ENCODE measurements around the gene OTUB2.

GRCh38 chr14:94088516-94088915 is 62.4 kb downstream of the OTUB2 start:
- TF ChIP-seq POLR2AphosphoS5 (IDR thresholded peaks at IDR 0.05) (no peak), CTCF (IDR thresholded peaks at IDR 0.05) (no peak), EP300 (IDR thresholded peaks at IDR 0.05) (no peak)
